ENCODE measurements around the gene ACTL6B. TPM values are rescaled to one million over a fixed set of nuclear protein-coding genes. Genes with fewer than 3 reads are reported as not detected.

Gene ACTL6B
- total RNA-seq, 1 experiment from 2014 or later = 1.3 TPM

- ATAC-seq (no peak), DNase-seq (ENCODE audit: low spot score) (no peak)
- Mint-ChIP-seq H3K36me3 (peaks cover 15% of the 10 kb centered on the region), H3K27me3 (ENCODE audit: low read depth) (peaks cover 24% of the 10 kb centered on the region), H3K4me3 (no peak overlapping the region), H3K27ac (no peak overlapping the region; the same call in 1 of the 2 replicates), H3K9me3 (no peaks in the 10 kb centered on the region), H3K4me1 (peaks cover 26% of the 10 kb centered on the region)
- CTCF ChIA-PET = interaction anchor here (1.0 kb wide), 1 partner anchor 255 kb away, joined by 3 read pairs; no protein-coding TSS in a partner anchor
- POLR2A ChIA-PET = no interaction called here
- TF ChIP-seq ZNF263 (CRISPR knock-in tag; IDR thresholded peaks at IDR 0.05; ENCODE audit: low read depth) = no peak
Measured at GRCh38 chr7:100598425-100598824, 57.8 kb downstream of the ACTL6B start.

GRCh38 chr7:100595188-100595587 lies 61.1 kb downstream of the ACTL6B start:
- Mint-ChIP-seq H3K36me3 (peaks cover 15% of the 10 kb centered on the region), H3K27ac (no peak overlapping the region), H3K4me1 (peaks cover 7% of the 10 kb centered on the region), H3K9me3 (no peaks in the 10 kb centered on the region), H3K27me3 (ENCODE audit: low read depth) (peaks cover 51% of the 10 kb centered on the region), H3K4me3 (no peak overlapping the region)
- TF ChIP-seq FOXP4 (CRISPR knock-in tag; IDR thresholded peaks at IDR 0.05) (no peak), ZNF121 (CRISPR knock-in tag; IDR thresholded peaks at IDR 0.05) (peak; percentile 77; the same call in 1 of the 2 replicates)
- POLR2A ChIA-PET = interaction anchor here (1.4 kb wide), 1 partner anchor 9 kb away, joined by 5 read pairs; the partner anchor contains the start of genes FBXO24 and LRCH4
- DNase-seq (ENCODE audit: low spot score) = no peak
- no peak for ATAC-seq
- CTCF ChIA-PET = interaction anchor here (0.6 kb wide), 1 partner anchor 130 kb away, joined by 3 read pairs; no protein-coding TSS in a partner anchor

Other genes with a start within 250 kb of the ACTL6B start
- 1.4 to 1.5 TPM (median 1.4 TPM) in 3 replicates for gene ZCWPW1, start 227.7 kb downstream of the ACTL6B start, total RNA-seq (2021)
- gene MEPCE, start 226.6 kb downstream of the ACTL6B start, total RNA-seq (2021) = 41.9 to 49.6 TPM (median 47.7 TPM) in 3 replicates
- 85.9 to 90.8 TPM (median 88.3 TPM) in 3 replicates for gene PPP1R35, start 220.0 kb downstream of the ACTL6B start, total RNA-seq (2021)
- gene SPACDR, start 192.2 kb downstream of the ACTL6B start, total RNA-seq (2021) = 0.33 to 0.48 TPM (median 0.39 TPM) in 3 replicates
- gene TSC22D4, start 177.2 kb downstream of the ACTL6B start, total RNA-seq (2021) = 27.5 to 34.5 TPM (median 29.7 TPM) in 3 replicates
- 6.2 to 7.6 TPM (median 6.7 TPM) in 3 replicates for gene NYAP1, start 172.5 kb downstream of the ACTL6B start, total RNA-seq (2021)
- gene AGFG2, start 117.2 kb downstream of the ACTL6B start, total RNA-seq (2021) = 6.4 to 7.4 TPM (median 7.4 TPM) in 3 replicates
- 9.3 to 11.7 TPM (median 9.7 TPM) in 3 replicates for gene SAP25, start 82.5 kb downstream of the ACTL6B start, total RNA-seq (2021)
- 52.0 to 59.6 TPM (median 56.7 TPM) in 3 replicates for gene LRCH4, start 70.3 kb downstream of the ACTL6B start, total RNA-seq (2021)
- gene FBXO24, start 70.1 kb downstream of the ACTL6B start, total RNA-seq (2021) = 0.70 to 1.3 TPM (median 0.94 TPM) in 3 replicates
- gene PCOLCE, start 54.1 kb downstream of the ACTL6B start, total RNA-seq (2021) = 53.5 to 74.8 TPM (median 70.4 TPM) in 3 replicates
- 21.9 to 22.4 TPM (median 22.0 TPM) in 3 replicates for gene MOSPD3, start 43.9 kb downstream of the ACTL6B start, total RNA-seq (2021)
- gene TFR2, start 14.9 kb downstream of the ACTL6B start, total RNA-seq (2021) = 5.7 to 7.1 TPM (median 5.8 TPM) in 3 replicates
- gene GNB2, start 17.3 kb upstream of the ACTL6B start, total RNA-seq (2021) = 182 to 194 TPM (median 184 TPM) in 3 replicates
- gene GIGYF1, start 37.8 kb upstream of the ACTL6B start, total RNA-seq (2021) = 116 to 130 TPM (median 123 TPM) in 3 replicates
- 71.9 to 79.2 TPM (median 78.1 TPM) in 3 replicates for gene POP7, start 49.7 kb upstream of the ACTL6B start, total RNA-seq (2021)
- gene EPO, start 64.0 kb upstream of the ACTL6B start, total RNA-seq (2021) = 0.63 to 0.76 TPM (median 0.66 TPM) in 3 replicates
- 0.02 to 0.07 TPM (median 0.02 TPM) in 3 replicates for gene ZAN, start 77.1 kb upstream of the ACTL6B start, total RNA-seq (2021)
- 99.7 to 120 TPM (median 104 TPM) in 3 replicates for gene EPHB4, start 171.1 kb upstream of the ACTL6B start, total RNA-seq (2021)
- 32.6 to 39.3 TPM (median 34.1 TPM) in 3 replicates for gene SLC12A9, start 196.3 kb upstream of the ACTL6B start, total RNA-seq (2021)
- 128 to 140 TPM (median 130 TPM) in 3 replicates for gene TRIP6, start 210.9 kb upstream of the ACTL6B start, total RNA-seq (2021)
- gene SRRT, start 218.7 kb upstream of the ACTL6B start, total RNA-seq (2021) = 209 to 238 TPM (median 233 TPM) in 3 replicates
- 3.9 to 4.8 TPM (median 4.6 TPM) in 3 replicates for gene UFSP1, start 233.3 kb upstream of the ACTL6B start, total RNA-seq (2021)
- gene ACHE, start 239.4 kb upstream of the ACTL6B start, total RNA-seq (2021) = 6.4 to 7.7 TPM (median 6.6 TPM) in 3 replicates